GM21576 (cell line): ENCODE data around the gene STX18.

Source experiments
- ATAC-seq: cut with Tn5 transposase; IDR thresholded peaks from one replicate; pipeline ENCODE4 v1.9.1; 2021; ENCODE audit warnings: mild to moderate bottlenecking, moderate library complexity; ENCODE audit not compliant: unreplicated experiment

Gene STX18

DNA sequence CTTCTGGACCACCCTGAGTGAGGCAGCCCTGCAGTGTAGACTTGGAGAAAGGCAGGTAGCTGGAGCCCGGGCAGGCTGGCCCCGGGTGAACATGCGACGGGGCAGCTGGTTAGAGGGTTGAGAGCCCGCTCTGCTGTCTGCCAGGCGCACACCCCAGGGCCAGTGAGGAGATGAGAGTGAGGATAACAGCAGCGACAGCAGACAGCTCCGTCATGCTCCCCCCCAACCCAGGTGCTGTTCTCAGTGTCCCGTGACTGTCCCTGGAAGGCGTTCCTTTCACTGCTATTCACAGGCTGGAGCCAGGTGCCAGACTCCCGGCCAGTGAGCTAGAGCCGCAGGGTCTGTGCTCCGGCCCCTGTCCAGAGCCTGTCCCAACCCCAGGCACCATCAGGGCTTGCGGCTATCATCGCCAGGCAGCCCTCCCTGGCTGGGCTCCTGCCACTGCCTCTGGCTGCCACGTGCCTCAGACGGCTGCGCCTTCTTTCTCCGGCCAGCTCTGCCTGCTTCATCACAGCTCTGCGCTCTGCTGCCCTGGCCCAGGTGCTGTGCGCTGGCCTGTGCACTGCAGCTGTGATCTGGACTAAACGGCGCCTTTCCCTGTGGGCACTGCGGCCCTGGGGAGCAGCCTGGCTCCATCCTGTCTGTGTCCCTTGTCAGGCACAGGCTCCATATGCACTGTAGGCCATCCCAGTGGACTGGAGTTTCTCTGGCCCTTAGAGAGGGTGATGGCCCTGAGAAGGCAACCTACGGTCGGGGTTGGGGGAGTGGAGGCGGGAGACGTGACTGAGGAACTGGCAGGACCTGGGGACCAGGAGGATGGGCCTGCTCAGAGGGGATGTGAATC is 135.2 kb downstream of the STX18 start:
- ATAC-seq: no peak

DNA sequence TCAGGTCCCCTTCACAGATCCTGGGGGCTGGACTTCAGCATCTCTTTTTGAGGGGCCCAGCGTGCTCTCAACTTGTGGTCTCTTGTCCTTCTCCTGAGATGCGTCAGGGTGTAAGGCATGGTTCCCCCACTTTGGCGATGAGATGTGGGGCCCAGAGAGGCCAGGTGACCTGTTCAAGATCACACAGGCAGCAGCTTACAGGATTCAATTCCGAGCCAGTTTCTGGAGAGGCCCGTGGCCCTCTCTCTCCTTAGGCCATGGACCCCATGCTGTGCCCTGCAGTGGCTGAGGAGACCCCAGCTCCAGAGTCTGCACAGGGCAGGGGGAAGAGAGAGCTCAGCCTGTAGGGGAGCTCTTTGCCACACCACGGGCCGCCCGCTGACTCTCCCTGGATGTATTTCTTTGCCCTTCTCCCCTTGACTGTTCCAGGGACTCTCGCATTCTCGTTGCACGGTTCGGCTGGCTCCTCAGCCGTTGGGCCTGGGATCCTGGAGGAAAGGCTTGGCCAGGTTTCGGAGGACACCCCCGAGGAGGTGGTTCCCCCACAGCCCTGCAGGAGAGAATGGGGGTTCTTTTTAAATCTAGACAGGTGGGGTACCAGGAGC is 136.4 kb downstream of the STX18 start:
- ATAC-seq: no peak

GRCh38 chr4:4402966-4403365 is 138.9 kb downstream of the STX18 start:
- no peak for ATAC-seq

GRCh38 chr4:4401036-4401435 is 140.8 kb downstream of the STX18 start:
- no peak for ATAC-seq

DNA sequence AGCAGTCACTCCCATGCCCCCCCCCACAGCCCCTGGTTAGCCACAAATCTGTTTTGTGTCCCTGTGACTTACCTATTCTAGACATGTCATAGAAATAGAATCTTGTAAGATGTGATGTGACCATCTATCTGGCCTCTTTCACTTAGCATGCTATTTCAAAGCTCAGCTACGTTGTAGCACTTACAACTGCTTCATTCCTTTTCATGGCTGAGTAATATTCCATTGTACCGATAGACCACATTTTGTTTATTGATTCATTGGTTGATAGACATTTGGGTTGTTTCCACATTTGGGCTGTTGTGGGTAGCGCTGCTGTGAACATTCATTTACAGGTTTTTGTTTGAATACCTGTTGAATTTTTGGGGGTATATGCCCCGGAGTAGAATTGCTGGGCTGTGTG is 143.4 kb downstream of the STX18 start:
- ATAC-seq: no peak

GRCh38 chr4:4397441-4397819 is 144.4 kb downstream of the STX18 start:
- ATAC-seq: no peak

DNA sequence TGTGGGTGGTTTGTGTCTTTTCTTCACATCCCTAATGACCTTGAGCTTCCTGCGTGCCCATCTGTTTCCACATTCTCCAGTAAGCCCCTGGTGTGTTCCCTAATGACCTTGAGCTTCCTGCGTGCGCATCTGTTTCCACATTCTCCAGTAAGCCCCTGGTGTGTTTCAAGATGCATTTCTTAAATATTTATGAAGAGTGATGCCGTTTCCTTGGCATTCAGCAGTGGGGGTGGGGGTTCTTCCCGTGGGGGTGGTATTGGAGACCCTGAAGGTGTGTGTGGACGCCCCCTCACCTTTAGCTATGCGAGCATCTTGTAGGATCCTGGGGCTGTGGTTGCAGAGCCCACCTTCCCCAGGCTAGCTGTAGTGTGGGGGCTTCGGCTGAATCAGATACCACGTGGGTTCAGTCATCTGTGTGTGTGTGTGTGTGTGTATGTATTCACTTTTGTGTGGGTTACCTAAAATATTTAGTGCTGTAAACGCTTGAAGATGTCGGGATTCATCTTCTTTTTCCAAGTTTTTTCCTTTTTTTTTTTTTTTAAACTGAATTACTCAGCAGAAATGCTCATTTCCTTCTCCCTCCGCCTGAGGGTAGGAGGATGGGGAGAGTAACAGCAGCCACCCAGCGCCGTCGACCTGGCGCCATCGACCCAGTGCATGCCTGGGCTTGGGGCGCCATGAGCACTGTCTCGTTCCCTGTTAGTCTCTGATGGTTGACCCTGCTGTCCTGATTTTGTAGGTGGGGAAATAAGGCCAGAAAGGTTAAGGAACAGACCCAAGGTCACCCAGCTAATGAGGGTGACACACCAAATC is 145.0 kb downstream of the STX18 start:
- ATAC-seq: no peak

DNA sequence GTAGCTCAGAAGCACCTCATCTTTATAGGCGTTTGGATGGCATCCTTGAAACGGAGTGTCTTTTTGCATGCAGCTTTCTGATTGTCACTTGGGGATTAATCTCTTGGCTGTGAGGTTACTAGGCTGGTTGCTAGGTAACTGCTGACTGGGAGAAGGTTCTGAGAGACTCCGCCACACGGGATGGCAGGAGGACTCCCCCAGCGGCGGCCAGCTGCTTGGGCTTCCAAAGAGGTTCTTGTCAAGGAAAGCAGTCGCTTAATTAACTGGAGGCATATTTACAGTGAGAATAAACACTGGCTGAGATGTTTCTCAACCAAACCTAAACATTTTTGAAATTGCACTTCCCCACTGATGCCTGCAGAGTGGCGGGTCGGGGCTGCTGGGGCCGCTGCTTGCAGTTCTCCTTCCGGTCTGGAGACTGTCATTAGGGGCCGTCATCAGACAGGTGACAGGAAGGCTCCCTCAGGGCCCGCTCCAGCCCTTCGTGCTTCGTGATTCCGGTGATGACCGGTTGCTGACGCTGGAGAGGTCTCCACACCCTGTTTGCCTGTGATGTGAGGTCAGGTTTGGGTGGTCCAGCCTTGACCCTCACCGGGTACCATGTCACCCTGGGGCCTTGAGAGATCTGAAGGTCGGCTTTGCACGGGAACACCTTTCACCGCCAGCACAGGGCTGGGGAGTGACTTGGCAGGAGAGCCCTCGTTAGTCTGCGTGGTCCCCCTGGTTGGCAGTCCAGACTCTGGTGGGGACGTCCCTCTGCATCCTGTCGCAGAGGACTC is 145.8 kb downstream of the STX18 start:
- ATAC-seq: peak; percentile 65

- ATAC-seq: no peak
Measured at GRCh38 chr4:4395371-4395770, 146.5 kb downstream of the STX18 start.

GRCh38 chr4:4394644-4395043 is 147.2 kb downstream of the STX18 start:
- ATAC-seq: no peak

- no peak for ATAC-seq
Measured at GRCh38 chr4:4392501-4393183, 149.2 kb downstream of the STX18 start.

DNA sequence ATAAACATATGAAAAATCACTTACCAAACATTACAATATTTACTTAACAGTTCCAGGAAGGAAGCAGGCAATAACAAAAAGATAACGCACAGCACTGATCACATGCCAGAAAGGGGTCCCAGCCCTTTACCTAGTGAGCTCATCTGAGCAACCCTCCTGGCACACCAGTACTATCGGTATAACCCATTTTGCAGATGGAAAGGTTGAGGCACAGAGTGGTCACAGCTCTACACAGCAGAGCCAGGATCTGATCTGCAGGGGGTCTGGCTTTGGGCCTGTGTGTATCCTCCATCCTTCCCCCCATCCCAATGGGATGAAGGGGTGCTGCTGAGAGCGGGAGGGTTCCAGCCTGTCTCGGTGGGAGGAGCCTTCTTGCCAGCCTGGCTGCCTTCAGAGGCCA is 150.0 kb downstream of the STX18 start:
- ATAC-seq: no peak

- ATAC-seq: no peak
Measured at GRCh38 chr4:4390515-4391240, 151.2 kb downstream of the STX18 start.

- ATAC-seq: no peak
Measured at GRCh38 chr4:4390046-4390445, 151.8 kb downstream of the STX18 start.

GRCh38 chr4:4388836-4389575 is 152.8 kb downstream of the STX18 start:
- ATAC-seq: no peak

- ATAC-seq: no peak
Measured at GRCh38 chr4:4388311-4388790, 153.5 kb downstream of the STX18 start.

DNA sequence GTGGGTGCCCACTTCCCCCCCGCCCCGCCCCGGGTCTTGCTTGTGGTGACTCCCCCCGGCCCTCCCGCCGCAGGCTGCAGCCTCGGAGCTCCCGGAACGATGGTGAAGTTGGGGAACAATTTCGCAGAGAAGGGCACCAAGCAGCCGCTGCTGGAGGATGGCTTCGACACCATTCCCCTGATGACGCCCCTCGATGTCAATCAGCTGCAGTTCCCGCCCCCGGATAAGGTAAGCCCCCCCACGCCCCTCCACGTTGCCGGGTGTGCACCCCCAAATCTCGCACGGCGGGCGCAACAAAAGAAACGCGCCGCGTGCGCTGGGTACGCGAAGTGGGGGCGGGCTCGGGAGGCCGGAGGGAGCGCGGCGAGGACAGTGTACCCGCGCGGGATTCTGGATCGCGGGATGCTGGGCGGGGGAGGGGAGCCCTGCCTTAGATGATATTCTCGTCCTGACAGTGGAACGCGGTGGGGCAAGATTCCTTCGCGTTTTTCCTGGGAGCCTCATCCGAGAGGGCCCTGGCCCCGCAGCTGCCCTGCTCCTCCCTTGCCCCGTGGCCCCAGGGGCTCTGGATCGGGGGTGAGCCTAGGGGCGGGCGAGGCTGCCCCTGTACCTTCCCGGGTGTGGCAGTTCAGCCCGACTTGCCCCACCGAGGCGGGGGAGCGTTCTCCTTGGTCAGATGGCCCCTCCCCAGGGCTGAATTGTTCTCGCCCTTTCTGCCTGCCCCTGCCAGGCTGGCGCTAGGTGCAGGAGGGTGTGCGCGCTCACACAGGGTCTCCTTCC is 154.1 kb downstream of the STX18 start:
- ATAC-seq: no peak

- ATAC-seq: no peak
Measured at GRCh38 chr4:4386736-4387392, 155.0 kb downstream of the STX18 start, which contains the start of gene NSG1. Gene NSG1 (plus strand): TSS chr4:4387102. CDS start chr4:4387630, 528 bp downstream.
